SK-N-SH (cell line): Measurements from ENCODE around the gene DUSP16. TPM values are rescaled to one million over a fixed set of nuclear protein-coding genes. Genes with fewer than 3 reads are reported as not detected.

Experiments
- CTCF ChIA-PET: fragments of 300-600, 350-600 bp; formaldehyde crosslinking; extraction: SDS; loops from one replicate; lab custom pipeline; 2021; lab: Yijun Ruan, JAX
- POLR2A ChIA-PET: fragments of 350-600 bp; sonication (Branson Sonifier 250); formaldehyde crosslinking; extraction: SDS; loops from one replicate; lab custom pipeline; 2020; ENCODE audit warnings: antibody characterized with exemption, inconsistent platforms; lab: Yijun Ruan, JAX
- DNase-seq: peaks from one replicate; pipeline ENCODE4 v3.0.0; 2012
- H2AFZ ChIP-seq: fragments of 200-600 bp; sonication (generic); 2 replicates; pipeline ENCODE4 v1.8.1; 2016; ENCODE audit warnings: antibody characterized with exemption, mild to moderate bottlenecking, low read depth
- H3F3A ChIP-seq: fragments of 200-600 bp; sonication (generic); replicated peaks from 2 replicates; pipeline ENCODE3; 2016; ENCODE audit warnings: antibody characterized with exemption, mild to moderate bottlenecking; ENCODE audit not compliant: insufficient read depth
- H3K27ac ChIP-seq, 2 experiments: fragments of 200-500 bp in 1 of 2; fragments of 200-600 bp in 1 of 2; sonication (Bioruptor generic) in 1 of 2; sonication (generic), shearing (Covaris generic) in 1 of 2; 2 replicates each; pipeline versions ENCODE4 v1.5.1 to v1.6.1; 2014 to 2016; ENCODE audit warnings: low read depth in 2 of 2, inconsistent platforms in 1 of 2, low read length in 1 of 2, mild to moderate bottlenecking in 1 of 2, mixed read lengths in 1 of 2
- H3K27me3 ChIP-seq: fragments of 200-600 bp; sonication (generic), shearing (Covaris generic); 2 replicates; pipeline ENCODE4 v1.6.1; 2016; ENCODE audit warnings: mixed run types; ENCODE audit not compliant: insufficient read depth
- H3K36me3 ChIP-seq, 2 experiments: fragments of 200-500 bp in 1 of 2; fragments of 200-600 bp in 1 of 2; sonication (Bioruptor generic) in 1 of 2; sonication (generic) in 1 of 2; replicated peaks in 1 of 2; 2 replicates each; pipeline versions ENCODE3 to v1.5.1; 2014 to 2016; ENCODE audit warnings: low read length in 1 of 2, mild to moderate bottlenecking in 1 of 2; ENCODE audit not compliant: insufficient read depth in 2 of 2, control insufficient read depth in 1 of 2
- H3K4me1 ChIP-seq, 2 experiments: fragments of 200-500 bp in 1 of 2; fragments of 200-600 bp in 1 of 2; sonication (Bioruptor generic) in 1 of 2; sonication (generic), shearing (Covaris generic) in 1 of 2; 2 replicates each; pipeline versions ENCODE4 v1.5.1 to v1.6.1; 2014 to 2016; ENCODE audit warnings: low read depth in 1 of 2, low read length in 1 of 2, mixed run types in 1 of 2; ENCODE audit not compliant: insufficient read depth in 2 of 2, control insufficient read depth in 1 of 2
- H3K4me2 ChIP-seq: fragments of 200-600 bp; sonication (generic), shearing (Covaris generic); 2 replicates; pipeline ENCODE4 v1.6.1; 2017; ENCODE audit warnings: mixed run types
- H3K4me3 ChIP-seq, 2 experiments: fragments of 200-500 bp in 1 of 2; fragments of 200-600 bp in 1 of 2; sonication (Bioruptor generic) in 1 of 2; sonication (generic), shearing (Covaris generic) in 1 of 2; 2 replicates each; pipeline versions ENCODE4 v1.5.1 to v1.8.1; 2014 to 2016; ENCODE audit warnings: low read depth in 2 of 2, inconsistent platforms in 1 of 2, low read length in 1 of 2, mild to moderate bottlenecking in 1 of 2, mixed read lengths in 1 of 2, moderate library complexity in 1 of 2
- H3K79me2 ChIP-seq: fragments of 200-600 bp; sonication (generic); 2 replicates; pipeline ENCODE4 v1.8.1; 2017; ENCODE audit warnings: mild to moderate bottlenecking; ENCODE audit not compliant: insufficient read depth
- H3K9ac ChIP-seq: fragments of 200-600 bp; sonication (generic); 2 replicates; pipeline ENCODE4 v1.6.1; 2017; ENCODE audit warnings: mixed run types
- H3K9me2 ChIP-seq: fragments of 200-600 bp; sonication (generic); 2 replicates; pipeline ENCODE4 v1.6.1; 2017; ENCODE audit warnings: mixed run types
- H3K9me3 ChIP-seq: fragments of 200-600 bp; sonication (generic); 2 replicates; pipeline ENCODE4 v1.6.1; 2017; ENCODE audit warnings: mixed run types, mild to moderate bottlenecking, moderate library complexity
- H4K20me1 ChIP-seq: fragments of 200-600 bp; sonication (generic); 2 replicates; pipeline ENCODE4 v1.6.1; 2017; ENCODE audit warnings: mild to moderate bottlenecking, mixed run types; ENCODE audit not compliant: insufficient read depth
- CHD2 ChIP-seq: fragments of 150-350 bp; IDR thresholded peaks from 2 replicates; pipeline ENCODE4 v1.6.1; 2018; ENCODE audit warnings: low read length; ENCODE audit not compliant: partially characterized antibody
- EP300 ChIP-seq, 2 experiments: IDR thresholded peaks; 2 replicates each; pipeline versions ENCODE4 v1.4.0 to v1.6.1; 2012; ENCODE audit warnings: borderline replicate concordance in 1 of 2, low read depth in 1 of 2, low read length in 1 of 2
- FOXJ3 ChIP-seq: sonication (generic); formaldehyde crosslinking; IDR thresholded peaks from 2 replicates; pipeline ENCODE4 v1.5.1; 2020; ENCODE audit warnings: mild to moderate bottlenecking, missing genetic modification reagents
- FOXM1 ChIP-seq: IDR thresholded peaks from 2 replicates; pipeline ENCODE4 v1.4.0; 2012; ENCODE audit warnings: low read depth, mild to moderate bottlenecking
- JUND ChIP-seq: IDR thresholded peaks from 2 replicates; pipeline ENCODE4 v1.4.0; 2012
- NRF1 ChIP-seq: IDR thresholded peaks from 2 replicates; pipeline ENCODE4 v1.6.1; 2012; ENCODE audit warnings: low read depth, mild to moderate bottlenecking, low read length
- POLR2AphosphoS5 ChIP-seq: IDR thresholded peaks from 2 replicates; pipeline ENCODE4 v1.6.1; 2012; ENCODE audit warnings: low read depth, low read length
- RAD21 ChIP-seq: IDR thresholded peaks from 2 replicates; pipeline ENCODE4 v1.6.1; 2012; ENCODE audit warnings: mild to moderate bottlenecking, low read length
- RCOR1 ChIP-seq: fragments of 150-350 bp; IDR thresholded peaks from 2 replicates; pipeline ENCODE4 v1.6.1; 2017; ENCODE audit warnings: antibody characterized with exemption, low read length
- SIN3A ChIP-seq: IDR thresholded peaks from 2 replicates; pipeline ENCODE4 v1.6.1; 2012; ENCODE audit warnings: low read depth, mild to moderate bottlenecking, low read length, moderate library complexity, borderline replicate concordance
- TAF1 ChIP-seq: IDR thresholded peaks from 2 replicates; pipeline ENCODE4 v1.6.1; 2012; ENCODE audit warnings: low read depth, mild to moderate bottlenecking, low read length, moderate library complexity, borderline replicate concordance
- TCF12 ChIP-seq: IDR thresholded peaks from 2 replicates; pipeline ENCODE4 v1.4.0; 2012
- TEAD4 ChIP-seq: IDR thresholded peaks from 2 replicates; pipeline ENCODE4 v1.4.0; 2012; ENCODE audit warnings: mild to moderate bottlenecking, borderline replicate concordance; ENCODE audit not compliant: insufficient read depth
- WGBS: methylation state at CpG from one replicate; pipeline ENCODE4 v1.1.6; 2017; ENCODE audit warnings: low lambda C conversion rate; 5-methylcytosine and 5-hydroxymethylcytosine counted together
- polyA plus RNA-seq, 3 experiments: library from polyadenylated mRNA; depleted of rRNA; stranded (reverse); fragments of >200 nt; gene quantifications; 2 replicates each; pipeline ENCODE4 v1.2.3, GENCODE V29; 2012
- TF ChIP-seq, protein P1 (sequence below): IDR thresholded peaks from 2 replicates; pipeline ENCODE4 v1.4.0; 2012; ENCODE audit warnings: low read depth
- TF ChIP-seq, protein P2 (sequence below): IDR thresholded peaks from 2 replicates; pipeline ENCODE4 v1.4.0; 2012; ENCODE audit warnings: low read depth, borderline replicate concordance
- TF ChIP-seq, protein P3 (sequence below): IDR thresholded peaks from 2 replicates; pipeline ENCODE4 v1.4.0; 2012; ENCODE audit warnings: low read depth, borderline replicate concordance
- TF ChIP-seq, protein P4 (sequence below): fragments of 150-350 bp; IDR thresholded peaks from 2 replicates; pipeline ENCODE4 v1.6.1; 2017; ENCODE audit warnings: antibody characterized with exemption, low read length, low read depth, borderline replicate concordance

Gene DUSP16
- polyA plus RNA-seq, 1 of the 3 experiments (the other 2 are of a cell fraction) = 7.1 TPM

DNA sequence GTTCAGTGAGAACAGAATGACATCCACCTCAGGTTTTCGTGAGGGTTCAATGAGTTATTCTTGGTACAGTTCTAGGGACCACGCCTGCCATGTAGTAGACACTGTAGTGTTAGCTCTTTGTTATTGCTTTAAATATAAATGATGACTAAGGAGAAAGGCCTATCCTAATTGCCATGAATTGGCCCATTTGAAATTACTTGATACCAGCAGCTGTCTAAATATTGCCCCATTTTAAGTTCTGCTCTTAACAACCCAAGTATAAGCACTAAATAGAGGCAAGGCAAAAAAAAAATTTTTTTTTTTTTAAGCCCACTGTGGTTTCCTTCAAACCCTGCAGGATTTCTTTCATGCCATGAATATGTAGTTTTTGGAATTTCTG, 121.2 kb downstream of the DUSP16 start:
- WGBS = 95% methylated on average over 2 of the region's 2 CpGs
- H3K4me2 ChIP-seq = no peak overlapping the region
- H3K9ac ChIP-seq = no peak overlapping the region
- no peaks in the 10 kb centered on the region for H3K79me2 ChIP-seq
- H3F3A ChIP-seq = peaks cover 17% of the 10 kb centered on the region
- H2AFZ ChIP-seq = no peak overlapping the region
- no peaks in the 10 kb centered on the region for H3K9me3 ChIP-seq
- H3K36me3 ChIP-seq = peaks cover 0 to 7% of the 10 kb centered on the region in 2 experiments
- POLR2A ChIA-PET = no interaction called here
- no peaks in the 10 kb centered on the region for H3K9me2 ChIP-seq
- CTCF ChIA-PET = interaction anchor here (1.1 to 1.5 kb wide), 2 partner anchors 44 to 64 kb away, joined by 3 to 5 read pairs; no protein-coding TSS in a partner anchor
- peaks cover 3 to 10% of the 10 kb centered on the region in 2 experiments; a peak in 3 of 4 replicates for H3K4me1 ChIP-seq
- H3K27me3 ChIP-seq = no peaks in the 10 kb centered on the region
- no peak for DNase-seq
- peak overlapping the region in 1 of 2 experiments; percentile 75; a peak in 2 of 4 replicates for H3K27ac ChIP-seq
- TF ChIP-seq, protein P1, sequence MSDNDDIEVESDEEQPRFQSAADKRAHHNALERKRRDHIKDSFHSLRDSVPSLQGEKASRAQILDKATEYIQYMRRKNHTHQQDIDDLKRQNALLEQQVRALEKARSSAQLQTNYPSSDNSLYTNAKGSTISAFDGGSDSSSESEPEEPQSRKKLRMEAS = no peak
- no peak for TF ChIP-seq JUND
- TF ChIP-seq, protein P2, sequence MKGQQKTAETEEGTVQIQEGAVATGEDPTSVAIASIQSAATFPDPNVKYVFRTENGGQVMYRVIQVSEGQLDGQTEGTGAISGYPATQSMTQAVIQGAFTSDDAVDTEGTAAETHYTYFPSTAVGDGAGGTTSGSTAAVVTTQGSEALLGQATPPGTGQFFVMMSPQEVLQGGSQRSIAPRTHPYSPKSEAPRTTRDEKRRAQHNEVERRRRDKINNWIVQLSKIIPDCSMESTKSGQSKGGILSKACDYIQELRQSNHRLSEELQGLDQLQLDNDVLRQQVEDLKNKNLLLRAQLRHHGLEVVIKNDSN = no peak
- TF ChIP-seq TCF12 = no peak
- TF ChIP-seq, protein P3, sequence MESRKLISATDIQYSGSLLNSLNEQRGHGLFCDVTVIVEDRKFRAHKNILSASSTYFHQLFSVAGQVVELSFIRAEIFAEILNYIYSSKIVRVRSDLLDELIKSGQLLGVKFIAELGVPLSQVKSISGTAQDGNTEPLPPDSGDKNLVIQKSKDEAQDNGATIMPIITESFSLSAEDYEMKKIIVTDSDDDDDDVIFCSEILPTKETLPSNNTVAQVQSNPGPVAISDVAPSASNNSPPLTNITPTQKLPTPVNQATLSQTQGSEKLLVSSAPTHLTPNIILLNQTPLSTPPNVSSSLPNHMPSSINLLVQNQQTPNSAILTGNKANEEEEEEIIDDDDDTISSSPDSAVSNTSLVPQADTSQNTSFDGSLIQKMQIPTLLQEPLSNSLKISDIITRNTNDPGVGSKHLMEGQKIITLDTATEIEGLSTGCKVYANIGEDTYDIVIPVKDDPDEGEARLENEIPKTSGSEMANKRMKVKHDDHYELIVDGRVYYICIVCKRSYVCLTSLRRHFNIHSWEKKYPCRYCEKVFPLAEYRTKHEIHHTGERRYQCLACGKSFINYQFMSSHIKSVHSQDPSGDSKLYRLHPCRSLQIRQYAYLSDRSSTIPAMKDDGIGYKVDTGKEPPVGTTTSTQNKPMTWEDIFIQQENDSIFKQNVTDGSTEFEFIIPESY = no peak
- no peak for TF ChIP-seq FOXM1
- TF ChIP-seq CHD2 = no peak
- TF ChIP-seq RCOR1 = no peak
- no peak for TF ChIP-seq NRF1
- TF ChIP-seq TAF1 = no peak
- no peak for TF ChIP-seq FOXJ3 (CRISPR knock-in tag)
- TF ChIP-seq POLR2AphosphoS5 = no peak
- TF ChIP-seq TEAD4 = no peak
- TF ChIP-seq RAD21 = no peak
- TF ChIP-seq EP300 (IDR thresholded peaks at IDR 0.05; ENCODE audit: borderline replicate concordance in 1 of 2, low read depth in 1 of 2, low read length in 1 of 2) = no peak
- TF ChIP-seq, protein P4, sequence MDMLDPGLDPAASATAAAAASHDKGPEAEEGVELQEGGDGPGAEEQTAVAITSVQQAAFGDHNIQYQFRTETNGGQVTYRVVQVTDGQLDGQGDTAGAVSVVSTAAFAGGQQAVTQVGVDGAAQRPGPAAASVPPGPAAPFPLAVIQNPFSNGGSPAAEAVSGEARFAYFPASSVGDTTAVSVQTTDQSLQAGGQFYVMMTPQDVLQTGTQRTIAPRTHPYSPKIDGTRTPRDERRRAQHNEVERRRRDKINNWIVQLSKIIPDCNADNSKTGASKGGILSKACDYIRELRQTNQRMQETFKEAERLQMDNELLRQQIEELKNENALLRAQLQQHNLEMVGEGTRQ = no peak
- TF ChIP-seq SIN3A = no peak
- H4K20me1 ChIP-seq = no peaks in the 10 kb centered on the region
- H3K4me3 ChIP-seq = no peak overlapping the region
